Measurements from ENCODE around the gene PXDN.

DNA sequence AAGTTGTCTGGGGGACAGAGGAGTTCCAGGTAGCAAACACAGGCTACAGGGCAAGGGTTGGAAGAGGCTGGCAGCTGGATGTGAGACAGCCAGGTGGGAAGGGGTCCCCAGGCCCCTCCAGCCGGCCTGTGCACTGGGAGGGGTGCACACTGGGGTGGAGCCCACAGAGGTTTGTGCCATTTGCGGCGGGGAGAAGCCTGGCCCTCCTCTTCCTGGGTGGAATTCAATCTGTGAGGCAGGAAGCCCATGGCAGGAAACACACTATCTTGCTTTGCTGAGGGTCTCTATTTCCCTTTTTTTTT lies 63.3 kb downstream of the PXDN start:
- TF ChIP-seq EZH2phosphoT487 (IDR thresholded peaks at IDR 0.05; ENCODE audit: borderline replicate concordance) (no peak), CTCF (conservative IDR thresholded peaks at IDR 0.05; ENCODE audit: low read length) (no peak)

All from Loucy (cell line).